ENCODE data around the gene TVP23C. TPM values are rescaled to one million over a fixed set of nuclear protein-coding genes. Genes with fewer than 3 reads are reported as not detected.

The TVP23C gene
- total RNA-seq, 1 experiment from 2014 or later = 45.5 TPM

- POLR2A ChIA-PET (ENCODE audit: unreplicated experiment) = no interaction called here
- H3K79me2 ChIP-seq (ENCODE audit: low read depth) = no peaks in the 10 kb centered on the region
- H3K9me2 ChIP-seq (ENCODE audit: insufficient read depth) = no peaks in the 10 kb centered on the region
- H4K20me1 ChIP-seq (ENCODE audit: insufficient read depth) = no peaks in the 10 kb centered on the region
- no peaks in the 10 kb centered on the region for H3K27me3 ChIP-seq (ENCODE audit: insufficient read depth, low read depth)
- BruUV-seq (replicated peaks) = no TSS peak
- no peak overlapping the region for H3K4me2 ChIP-seq
- CTCF ChIA-PET = no interaction called here
- TF ChIP-seq EZH2 (IDR thresholded peaks at IDR 0.05; ENCODE audit: low read depth) = no peak
- DNase-seq = no peak
- intact Hi-C loops (cut with micrococcal nuclease; ENCODE audit: unreplicated experiment) = no loop called here
- no peak overlapping the region for H2AFZ ChIP-seq
- no peak overlapping the region for H3K27ac ChIP-seq
- no peak overlapping the region for H3K4me3 ChIP-seq
- no peaks in the 10 kb centered on the region for H3K9me3 ChIP-seq (ENCODE audit: insufficient read depth, low read depth)
- no peaks in the 10 kb centered on the region for H3F3A ChIP-seq (ENCODE audit: insufficient read depth, low read depth)
- H3K36me3 ChIP-seq (ENCODE audit: low read depth) = no peaks in the 10 kb centered on the region
- H3K4me1 ChIP-seq (replicated peaks; ENCODE audit: insufficient read depth) = no peaks in the 10 kb centered on the region
Observed at GRCh38 chr17:15493693-15494035, 69.6 kb downstream of the TVP23C start.

DNA sequence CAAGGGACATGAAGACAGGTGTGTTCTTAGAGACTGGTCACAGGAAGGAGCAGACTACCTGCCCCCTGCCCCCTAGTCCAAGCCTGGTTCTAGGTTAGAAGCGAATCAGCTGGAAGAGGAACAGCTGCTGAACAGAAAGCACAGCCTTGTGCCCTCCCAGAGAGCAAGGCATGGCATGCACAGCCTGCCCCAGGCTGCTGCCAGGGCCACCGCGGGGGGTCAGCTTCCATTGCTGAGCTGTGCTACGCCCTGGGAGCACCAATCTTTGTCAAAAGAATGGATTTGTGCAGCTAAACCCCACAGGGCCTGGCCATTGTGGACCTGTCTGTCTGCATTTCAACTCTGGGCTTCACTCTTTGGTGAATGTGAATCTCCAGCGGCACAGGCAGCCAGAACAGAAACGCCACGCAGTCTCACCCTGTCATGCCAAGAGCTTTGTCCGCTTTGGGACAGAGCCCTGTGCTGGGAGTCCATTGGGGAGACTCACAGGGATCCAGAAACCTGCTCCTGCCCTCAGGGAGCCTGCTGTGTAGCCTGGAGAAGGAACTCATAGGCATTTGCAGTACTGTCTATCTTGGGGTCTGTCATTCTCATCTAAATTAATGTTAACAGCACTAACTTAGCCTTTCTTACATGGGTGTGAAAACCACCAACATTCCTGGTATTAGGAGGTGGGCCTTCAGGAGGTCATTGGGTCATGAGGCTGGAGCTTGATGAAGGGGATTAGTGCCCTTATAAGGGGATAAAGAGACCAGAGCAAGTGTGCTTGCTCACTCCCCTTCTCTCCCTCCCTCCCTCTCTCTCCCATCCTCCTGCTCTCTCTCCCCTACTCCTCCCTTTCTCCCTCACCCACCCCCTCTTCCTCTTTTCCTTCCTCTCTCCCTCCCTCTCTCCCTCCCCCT, 70.2 kb downstream of the TVP23C start:
- no TSS peak for BruUV-seq (replicated peaks)
- H3K9me3 ChIP-seq (ENCODE audit: insufficient read depth, low read depth) = no peaks in the 10 kb centered on the region
- no peaks in the 10 kb centered on the region for H4K20me1 ChIP-seq (ENCODE audit: insufficient read depth)
- no peaks in the 10 kb centered on the region for H3K4me1 ChIP-seq (replicated peaks; ENCODE audit: insufficient read depth)
- CTCF ChIA-PET = no interaction called here
- no peak for DNase-seq
- no peak overlapping the region for H3K27ac ChIP-seq
- no peaks in the 10 kb centered on the region for H3K36me3 ChIP-seq (ENCODE audit: low read depth)
- H3K4me2 ChIP-seq = no peak overlapping the region
- no peaks in the 10 kb centered on the region for H3K27me3 ChIP-seq (ENCODE audit: insufficient read depth, low read depth)
- H3K9me2 ChIP-seq (ENCODE audit: insufficient read depth) = no peaks in the 10 kb centered on the region
- POLR2A ChIA-PET (ENCODE audit: unreplicated experiment) = interaction anchor here (0.7 kb wide), 1 partner anchor 573 kb away, joined by 5 read pairs; no protein-coding TSS in a partner anchor
- no peak overlapping the region for H2AFZ ChIP-seq
- no peaks in the 10 kb centered on the region for H3F3A ChIP-seq (ENCODE audit: insufficient read depth, low read depth)
- no peak overlapping the region for H3K4me3 ChIP-seq
- TF ChIP-seq, protein P1, sequence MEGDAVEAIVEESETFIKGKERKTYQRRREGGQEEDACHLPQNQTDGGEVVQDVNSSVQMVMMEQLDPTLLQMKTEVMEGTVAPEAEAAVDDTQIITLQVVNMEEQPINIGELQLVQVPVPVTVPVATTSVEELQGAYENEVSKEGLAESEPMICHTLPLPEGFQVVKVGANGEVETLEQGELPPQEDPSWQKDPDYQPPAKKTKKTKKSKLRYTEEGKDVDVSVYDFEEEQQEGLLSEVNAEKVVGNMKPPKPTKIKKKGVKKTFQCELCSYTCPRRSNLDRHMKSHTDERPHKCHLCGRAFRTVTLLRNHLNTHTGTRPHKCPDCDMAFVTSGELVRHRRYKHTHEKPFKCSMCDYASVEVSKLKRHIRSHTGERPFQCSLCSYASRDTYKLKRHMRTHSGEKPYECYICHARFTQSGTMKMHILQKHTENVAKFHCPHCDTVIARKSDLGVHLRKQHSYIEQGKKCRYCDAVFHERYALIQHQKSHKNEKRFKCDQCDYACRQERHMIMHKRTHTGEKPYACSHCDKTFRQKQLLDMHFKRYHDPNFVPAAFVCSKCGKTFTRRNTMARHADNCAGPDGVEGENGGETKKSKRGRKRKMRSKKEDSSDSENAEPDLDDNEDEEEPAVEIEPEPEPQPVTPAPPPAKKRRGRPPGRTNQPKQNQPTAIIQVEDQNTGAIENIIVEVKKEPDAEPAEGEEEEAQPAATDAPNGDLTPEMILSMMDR (conservative IDR thresholded peaks at IDR 0.05) = no peak
- no peak for TF ChIP-seq EZH2 (IDR thresholded peaks at IDR 0.05; ENCODE audit: low read depth)
- intact Hi-C loops (cut with micrococcal nuclease; ENCODE audit: unreplicated experiment) = no loop called here
- no peaks in the 10 kb centered on the region for H3K79me2 ChIP-seq (ENCODE audit: low read depth)

GRCh38 chr17:15492186-15492585, 71.1 kb downstream of the TVP23C start:
- Histone ChIP-seq H3K27ac (no peak overlapping the region), H3K4me1 (replicated peaks; ENCODE audit: insufficient read depth) (no peaks in the 10 kb centered on the region), H3K79me2 (ENCODE audit: low read depth) (no peaks in the 10 kb centered on the region), H3K4me3 (no peak overlapping the region), H2AFZ (no peak overlapping the region), H3K4me2 (no peak overlapping the region), H3F3A (ENCODE audit: insufficient read depth, low read depth) (no peaks in the 10 kb centered on the region), H3K9me2 (ENCODE audit: insufficient read depth) (no peaks in the 10 kb centered on the region), H3K9me3 (ENCODE audit: insufficient read depth, low read depth) (no peaks in the 10 kb centered on the region), H3K27me3 (ENCODE audit: insufficient read depth, low read depth) (no peaks in the 10 kb centered on the region), H3K36me3 (ENCODE audit: low read depth) (no peaks in the 10 kb centered on the region), H4K20me1 (ENCODE audit: insufficient read depth) (no peaks in the 10 kb centered on the region)
- TF ChIP-seq EZH2 (IDR thresholded peaks at IDR 0.05; ENCODE audit: low read depth) = no peak
- TF ChIP-seq, protein P1 (conservative IDR thresholded peaks at IDR 0.05) = no peak
- ChIA-PET POLR2A (ENCODE audit: unreplicated experiment) (interaction anchor here (0.7 kb wide), 1 partner anchor 574 kb away, joined by 5 read pairs; no protein-coding TSS in a partner anchor), CTCF (no interaction called here)
- intact Hi-C loops (cut with micrococcal nuclease; ENCODE audit: unreplicated experiment) = no loop called here
- BruUV-seq (replicated peaks) = no TSS peak
- no peak for DNase-seq

All from PC-9 (cell line).